Measurements from ENCODE around the gene TCF3. TPM values are rescaled to one million over a fixed set of nuclear protein-coding genes. Genes with fewer than 3 reads are reported as not detected.
"Not testable (repeated sequence)": the region's sequence is repeated elsewhere in the genome, so short reads cannot be mapped to it uniquely, and the experiment has no call there.

TCF3 gene
- 10 to 100 TPM; 53.6 to 87.0 TPM for total RNA-seq

GRCh38 chr19:1652471-1653299 is at the start of gene TCF3:
Gene TCF3, minus strand, starts transcription at chr19:1652615. Its CDS starts 2,367 bp downstream, at chr19:1650248.
- H3K36me3 Mint-ChIP-seq (ENCODE audit: low read depth) = peaks cover 16% of the 10 kb centered on the region
- peak within 1 kb of the TSS; percentile 77 for H3K27ac Mint-ChIP-seq

GRCh38 chr19:1700733-1701663 is 48.6 kb upstream of the TCF3 start:
- peaks cover 12% of the 10 kb centered on the region for H3K4me1 Mint-ChIP-seq
- ATAC-seq (replicated peaks) = no peak
- H3K27ac Mint-ChIP-seq = no peak overlapping the region
- no peak overlapping the region for H3K4me3 Mint-ChIP-seq
- no peaks in the 10 kb centered on the region for H3K36me3 Mint-ChIP-seq (ENCODE audit: low read depth)
- H3K9me3 Mint-ChIP-seq = peaks cover 5% of the 10 kb centered on the region
- peaks cover 28% of the 10 kb centered on the region for H3K27me3 Mint-ChIP-seq

More at GRCh38 chr19:1652471-1653299, at the start of gene TCF3:
- H3K27me3 Mint-ChIP-seq = peaks cover 6% of the 10 kb centered on the region
- H3K4me3 Mint-ChIP-seq = peak within 1 kb of the TSS; percentile 78
- peak; percentile 96 for ATAC-seq (replicated peaks)
- H3K9me3 Mint-ChIP-seq = no peaks in the 10 kb centered on the region
- peaks cover 10% of the 10 kb centered on the region for H3K4me1 Mint-ChIP-seq

GRCh38 chr19:1699998-1700732 is 47.8 kb upstream of the TCF3 start:
- ATAC-seq (replicated peaks) = no peak
- peaks cover 5% of the 10 kb centered on the region for H3K9me3 Mint-ChIP-seq
- no peak overlapping the region for H3K27ac Mint-ChIP-seq
- peaks cover 12% of the 10 kb centered on the region for H3K4me1 Mint-ChIP-seq
- no peaks in the 10 kb centered on the region for H3K36me3 Mint-ChIP-seq (ENCODE audit: low read depth)
- peaks cover 19% of the 10 kb centered on the region for H3K27me3 Mint-ChIP-seq
- H3K4me3 Mint-ChIP-seq = no peak overlapping the region

GRCh38 chr19:1699386-1699785 is 47.0 kb upstream of the TCF3 start:
- H3K27ac Mint-ChIP-seq = no peak overlapping the region
- peaks cover 15% of the 10 kb centered on the region for H3K27me3 Mint-ChIP-seq
- no peaks in the 10 kb centered on the region for H3K36me3 Mint-ChIP-seq (ENCODE audit: low read depth)
- no peak for ATAC-seq (replicated peaks)
- no peak overlapping the region for H3K4me3 Mint-ChIP-seq
- H3K4me1 Mint-ChIP-seq = peaks cover 10% of the 10 kb centered on the region
- H3K9me3 Mint-ChIP-seq = peaks cover 8% of the 10 kb centered on the region

GRCh38 chr19:1698636-1699035 is 46.2 kb upstream of the TCF3 start:
- Mint-ChIP-seq H3K9me3 (peaks cover 7% of the 10 kb centered on the region), H3K4me3 (no peak overlapping the region), H3K36me3 (ENCODE audit: low read depth) (no peaks in the 10 kb centered on the region), H3K4me1 (peaks cover 7% of the 10 kb centered on the region), H3K27me3 (peaks cover 18% of the 10 kb centered on the region), H3K27ac (no peak overlapping the region)
- no peak for ATAC-seq (replicated peaks)

GRCh38 chr19:1695481-1695880 is 43.1 kb upstream of the TCF3 start:
- not testable (repeated sequence) for H3K27ac Mint-ChIP-seq; H3K9me3 Mint-ChIP-seq; H3K4me3 Mint-ChIP-seq; H3K4me1 Mint-ChIP-seq; H3K36me3 Mint-ChIP-seq (ENCODE audit: low read depth); ATAC-seq (replicated peaks); H3K27me3 Mint-ChIP-seq

- Mint-ChIP-seq H3K27ac (no peak overlapping the region), H3K36me3 (ENCODE audit: low read depth) (no peaks in the 10 kb centered on the region), H3K27me3 (peaks cover 20% of the 10 kb centered on the region), H3K9me3 (peaks cover 7% of the 10 kb centered on the region), H3K4me3 (no peak overlapping the region), H3K4me1 (no peaks in the 10 kb centered on the region)
- no peak for ATAC-seq (replicated peaks)
These were observed 39.3 kb upstream of the TCF3 start for GRCh38 chr19:1691589-1692290.

- Mint-ChIP-seq H3K9me3 (peaks cover 7% of the 10 kb centered on the region), H3K36me3 (ENCODE audit: low read depth) (no peaks in the 10 kb centered on the region), H3K27ac (no peak overlapping the region), H3K27me3 (peaks cover 20% of the 10 kb centered on the region), H3K4me3 (no peak overlapping the region), H3K4me1 (no peaks in the 10 kb centered on the region)
- ATAC-seq (replicated peaks) = peak; percentile 52
These were observed 38.4 kb upstream of the TCF3 start for GRCh38 chr19:1690699-1691307.

- H3K9me3 Mint-ChIP-seq; H3K27ac Mint-ChIP-seq; ATAC-seq (replicated peaks); H3K36me3 Mint-ChIP-seq (ENCODE audit: low read depth); H3K4me1 Mint-ChIP-seq; H3K4me3 Mint-ChIP-seq: not testable (repeated sequence)
- H3K27me3 Mint-ChIP-seq = peaks cover 21% of the 10 kb centered on the region
These were observed 33.4 kb upstream of the TCF3 start for GRCh38 chr19:1685785-1686184.

GRCh38 chr19:1685046-1685445 is 32.6 kb upstream of the TCF3 start:
- H3K4me1 Mint-ChIP-seq = no peaks in the 10 kb centered on the region
- no peak overlapping the region for H3K4me3 Mint-ChIP-seq
- H3K27me3 Mint-ChIP-seq = peaks cover 19% of the 10 kb centered on the region
- no peak overlapping the region for H3K27ac Mint-ChIP-seq
- no peaks in the 10 kb centered on the region for H3K36me3 Mint-ChIP-seq (ENCODE audit: low read depth)
- H3K9me3 Mint-ChIP-seq = no peaks in the 10 kb centered on the region
- no peak for ATAC-seq (replicated peaks)

- H3K36me3 Mint-ChIP-seq (ENCODE audit: low read depth) = no peaks in the 10 kb centered on the region
- H3K27me3 Mint-ChIP-seq = peaks cover 19% of the 10 kb centered on the region
- no peaks in the 10 kb centered on the region for H3K9me3 Mint-ChIP-seq
- no peak for ATAC-seq (replicated peaks)
- no peaks in the 10 kb centered on the region for H3K4me1 Mint-ChIP-seq
- no peak overlapping the region for H3K27ac Mint-ChIP-seq
- no peak overlapping the region for H3K4me3 Mint-ChIP-seq
These were observed 32.1 kb upstream of the TCF3 start for GRCh38 chr19:1684573-1684912.

GRCh38 chr19:1683869-1684572 is 31.6 kb upstream of the TCF3 start:
- no peak overlapping the region for H3K4me3 Mint-ChIP-seq
- H3K27ac Mint-ChIP-seq = no peak overlapping the region
- no peaks in the 10 kb centered on the region for H3K4me1 Mint-ChIP-seq
- no peaks in the 10 kb centered on the region for H3K9me3 Mint-ChIP-seq
- peaks cover 19% of the 10 kb centered on the region for H3K27me3 Mint-ChIP-seq
- H3K36me3 Mint-ChIP-seq (ENCODE audit: low read depth) = no peaks in the 10 kb centered on the region
- no peak for ATAC-seq (replicated peaks)

- Mint-ChIP-seq H3K4me3 (no peak overlapping the region), H3K27me3 (peaks cover 28% of the 10 kb centered on the region), H3K9me3 (no peaks in the 10 kb centered on the region), H3K36me3 (ENCODE audit: low read depth) (no peaks in the 10 kb centered on the region), H3K4me1 (no peaks in the 10 kb centered on the region), H3K27ac (no peak overlapping the region)
- ATAC-seq (replicated peaks) = no peak
These were observed 28.6 kb upstream of the TCF3 start for GRCh38 chr19:1680976-1681375.

Measured in activated T-helper 17 cell treated with anti-CD3 and anti-CD28 coated beads, Interleukin-2, amount 50 U/mL, for 72 hours (primary cell).